Dermis microvascular lymphatic vessel endothelial cell (primary cell): ENCODE results near the gene SRP9. TPM values are rescaled to one million over a fixed set of nuclear protein-coding genes. Genes with fewer than 3 reads are reported as not detected.

Experiments used
- DNase-seq, 2 donors: peaks; one replicate each; pipeline versions ENCODE4 v3.0.0 to v3.0.0-alpha.2; 2010; ENCODE audit warnings: low read depth in 2 of 2
- total RNA-seq: library from RNA; depleted of rRNA; stranded (reverse); fragments of >200 nt; gene quantifications from 2 replicates; pipeline ENCODE4 v1.2.1, GENCODE V29; 2014

SRP9 gene
- 170 and 199 TPM in 2 replicates for total RNA-seq

- DNase-seq: peak; percentile 96 to 99
These were observed at the start of gene SRP9 for GRCh38 chr1:225777583-225778336. Gene SRP9, plus strand, starts transcription at chr1:225777826. Its CDS starts 115 bp downstream, at chr1:225777941.

- no peak for DNase-seq
These were observed 46.1 kb upstream of the SRP9 start for GRCh38 chr1:225731491-225731890.

GRCh38 chr1:225733254-225733653, 44.4 kb upstream of the SRP9 start:
- DNase-seq: no peak

GRCh38 chr1:225735252-225736149, 42.1 kb upstream of the SRP9 start:
- DNase-seq: peak in 1 of 2 donors; percentile 81

- no peak for DNase-seq
These were observed 41.1 kb upstream of the SRP9 start for GRCh38 chr1:225736437-225737098.

GRCh38 chr1:225737161-225737560, 40.5 kb upstream of the SRP9 start:
- peak in 1 of 2 donors; percentile 40 for DNase-seq

- no peak for DNase-seq
These were observed 39.8 kb upstream of the SRP9 start for GRCh38 chr1:225737866-225738265.

- DNase-seq: no peak
These were observed 38.9 kb upstream of the SRP9 start for GRCh38 chr1:225738763-225739162.

GRCh38 chr1:225739542-225740107, 38.0 kb upstream of the SRP9 start:
- DNase-seq: no peak

GRCh38 chr1:225744745-225745144, 32.9 kb upstream of the SRP9 start:
- DNase-seq: no peak

GRCh38 chr1:225745273-225745672, 32.4 kb upstream of the SRP9 start:
- DNase-seq: no peak

- DNase-seq: peak in 1 of 2 donors; percentile 81
These were observed 31.1 kb upstream of the SRP9 start for GRCh38 chr1:225746361-225747179.

GRCh38 chr1:225747566-225747965, 30.1 kb upstream of the SRP9 start:
- DNase-seq: no peak

GRCh38 chr1:225748529-225748928, 29.1 kb upstream of the SRP9 start:
- DNase-seq: no peak

- DNase-seq: no peak
These were observed 27.9 kb upstream of the SRP9 start for GRCh38 chr1:225749706-225750105.

- no peak for DNase-seq
These were observed 27.2 kb upstream of the SRP9 start for GRCh38 chr1:225750420-225750819.

- no peak for DNase-seq
These were observed 26.5 kb upstream of the SRP9 start for GRCh38 chr1:225750875-225751824.

GRCh38 chr1:225752245-225752644, 25.4 kb upstream of the SRP9 start:
- no peak for DNase-seq

GRCh38 chr1:225754940-225755641, 22.5 kb upstream of the SRP9 start:
- peak in 1 of 2 donors; percentile 54 for DNase-seq
